GM12864 (cell line): Measurements from ENCODE around the gene ADORA2B.

Experiments used
- DNase-seq: peaks from one replicate; pipeline ENCODE4 v3.0.0-alpha.2; 2011; ENCODE audit warnings: low read depth
- H3K4me3 ChIP-seq: 2 replicates; pipeline ENCODE4 v1.5.1; 2011; ENCODE audit warnings: mild to moderate bottlenecking, low read depth, low read length, control low read depth
- TF ChIP-seq, protein P1 (sequence below): IDR thresholded peaks from 2 replicates; pipeline ENCODE4 v1.5.1; 2011; ENCODE audit warnings: low read depth, mild to moderate bottlenecking, moderate library complexity, low read length, control low read depth, inconsistent platforms; ENCODE audit errors: missing control alignments

The ADORA2B gene

DNA sequence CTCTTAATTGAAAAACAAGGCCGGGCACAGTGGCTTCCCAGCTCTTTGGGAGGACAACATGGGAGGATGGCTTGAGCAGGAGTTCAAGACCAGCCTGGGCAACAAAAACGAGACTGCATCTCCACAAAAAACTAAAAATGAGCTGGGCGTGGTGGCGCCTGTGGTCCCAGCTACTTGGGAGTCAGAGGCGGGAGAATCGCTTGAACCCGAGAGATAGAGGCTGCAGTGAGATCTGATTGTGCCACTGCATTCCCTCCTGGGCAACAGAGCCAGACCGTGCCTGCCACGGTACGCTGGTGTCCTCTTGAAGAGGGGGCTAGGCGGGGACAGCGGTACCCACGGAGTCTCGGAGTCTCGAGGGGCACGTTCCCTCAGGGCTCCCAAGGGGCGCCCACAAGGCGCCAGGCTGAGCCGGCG, 27.9 kb upstream of the ADORA2B start:
- DNase-seq = no peak
- TF ChIP-seq, protein P1, sequence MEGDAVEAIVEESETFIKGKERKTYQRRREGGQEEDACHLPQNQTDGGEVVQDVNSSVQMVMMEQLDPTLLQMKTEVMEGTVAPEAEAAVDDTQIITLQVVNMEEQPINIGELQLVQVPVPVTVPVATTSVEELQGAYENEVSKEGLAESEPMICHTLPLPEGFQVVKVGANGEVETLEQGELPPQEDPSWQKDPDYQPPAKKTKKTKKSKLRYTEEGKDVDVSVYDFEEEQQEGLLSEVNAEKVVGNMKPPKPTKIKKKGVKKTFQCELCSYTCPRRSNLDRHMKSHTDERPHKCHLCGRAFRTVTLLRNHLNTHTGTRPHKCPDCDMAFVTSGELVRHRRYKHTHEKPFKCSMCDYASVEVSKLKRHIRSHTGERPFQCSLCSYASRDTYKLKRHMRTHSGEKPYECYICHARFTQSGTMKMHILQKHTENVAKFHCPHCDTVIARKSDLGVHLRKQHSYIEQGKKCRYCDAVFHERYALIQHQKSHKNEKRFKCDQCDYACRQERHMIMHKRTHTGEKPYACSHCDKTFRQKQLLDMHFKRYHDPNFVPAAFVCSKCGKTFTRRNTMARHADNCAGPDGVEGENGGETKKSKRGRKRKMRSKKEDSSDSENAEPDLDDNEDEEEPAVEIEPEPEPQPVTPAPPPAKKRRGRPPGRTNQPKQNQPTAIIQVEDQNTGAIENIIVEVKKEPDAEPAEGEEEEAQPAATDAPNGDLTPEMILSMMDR = no peak
- no peak overlapping the region for H3K4me3 ChIP-seq

DNA sequence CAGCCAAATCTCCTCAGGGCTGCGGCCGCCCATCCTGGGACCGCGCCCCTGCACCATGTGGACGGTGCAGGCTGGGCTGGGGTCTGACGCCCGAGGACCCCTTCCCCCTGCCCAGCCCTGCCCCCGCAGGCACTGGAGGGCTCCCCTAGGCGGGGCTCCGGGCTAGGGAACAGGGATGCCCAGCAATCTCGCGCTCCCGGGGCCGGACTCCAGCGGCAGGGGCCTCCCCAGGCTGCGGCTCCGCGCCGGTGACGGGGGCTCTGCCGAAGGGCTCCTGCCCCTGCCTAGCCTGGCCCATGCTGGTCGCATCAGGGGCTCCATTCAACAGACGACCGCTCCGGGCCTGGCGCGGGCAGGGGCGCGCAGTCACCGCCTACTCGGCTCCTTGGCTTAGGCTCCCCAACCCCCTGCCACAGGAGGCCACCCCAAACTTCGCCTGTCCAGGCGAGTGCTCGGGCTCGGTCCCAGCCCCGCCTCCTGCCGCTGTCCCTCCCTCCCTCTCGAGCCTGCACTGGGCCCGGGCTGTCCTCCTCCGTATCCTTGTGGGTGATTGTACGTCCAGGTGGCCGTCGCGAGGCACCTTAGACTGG, 27.4 kb upstream of the ADORA2B start:
- TF ChIP-seq, protein P1 = no peak
- H3K4me3 ChIP-seq = no peak overlapping the region
- DNase-seq = no peak

DNA sequence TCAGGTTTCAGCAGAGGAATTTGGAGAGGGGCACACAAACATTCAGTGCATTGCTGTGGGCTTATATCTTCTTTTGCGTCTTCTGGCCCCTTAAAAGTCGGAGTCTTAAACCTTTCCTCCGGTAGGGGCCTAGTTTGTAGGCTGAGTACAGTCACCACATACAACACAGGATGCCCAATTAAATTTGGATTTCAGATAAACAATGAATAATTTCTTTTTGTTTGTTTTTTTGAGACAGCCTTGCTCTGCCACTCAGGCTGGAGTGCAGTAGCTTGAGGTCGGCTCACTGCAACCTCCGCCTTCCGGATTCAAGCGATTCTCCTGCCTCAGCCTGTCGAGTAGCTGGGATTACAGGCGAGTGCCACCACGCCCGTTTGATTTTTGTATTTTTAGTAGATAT, 26.7 kb upstream of the ADORA2B start:
- TF ChIP-seq, protein P1 = no peak
- H3K4me3 ChIP-seq = no peak overlapping the region
- DNase-seq = no peak

DNA sequence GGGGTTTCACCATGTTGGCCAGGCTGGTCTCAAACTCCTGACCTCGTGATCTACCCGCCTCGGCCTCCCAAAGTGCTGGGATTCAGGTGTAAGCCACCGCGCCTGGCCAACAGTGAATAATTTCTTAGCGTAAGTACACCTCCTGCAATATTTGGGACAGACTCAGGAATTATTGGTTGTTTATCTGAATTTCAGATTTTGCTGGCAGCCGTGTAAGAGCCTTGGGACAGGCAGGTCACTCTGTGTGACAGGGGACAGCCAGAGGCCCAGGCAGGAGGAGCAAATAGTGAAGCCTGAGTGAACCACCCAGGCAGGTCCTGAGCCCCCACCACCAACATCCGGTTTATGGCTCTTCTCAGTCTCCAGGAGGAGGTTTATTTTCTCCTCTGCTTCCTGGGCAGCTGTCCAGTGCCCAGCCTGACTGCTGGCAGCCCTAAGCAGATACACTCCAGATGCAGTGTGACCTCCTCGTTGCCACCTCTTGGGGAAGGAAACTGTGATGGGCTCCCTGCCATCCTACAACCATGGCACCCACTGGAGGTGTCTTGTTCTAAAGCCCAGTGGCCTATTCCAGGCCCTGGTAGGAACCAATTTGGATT, 26.2 kb upstream of the ADORA2B start:
- no peak overlapping the region for H3K4me3 ChIP-seq
- no peak for DNase-seq
- TF ChIP-seq, protein P1 = no peak

DNA sequence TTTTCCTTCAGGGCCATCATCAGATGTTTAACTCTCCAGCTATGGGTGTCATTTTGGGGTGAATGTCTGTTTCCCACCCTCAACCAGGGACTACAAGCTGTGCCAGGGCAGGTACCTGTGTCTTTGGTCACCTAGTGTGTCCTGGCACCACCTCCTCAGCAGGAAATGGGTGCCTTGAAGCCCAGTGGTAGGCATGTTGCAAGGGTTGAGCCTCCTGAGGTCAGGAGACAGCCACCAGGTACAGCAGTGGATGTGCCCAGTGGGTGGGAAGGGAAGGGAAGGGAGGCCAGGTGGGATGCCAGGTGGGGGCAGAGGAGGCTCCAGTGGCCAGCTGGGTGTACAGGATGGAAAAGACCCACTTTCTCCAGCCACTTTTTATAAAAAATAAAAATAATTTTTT, 25.5 kb upstream of the ADORA2B start:
- DNase-seq = no peak
- no peak overlapping the region for H3K4me3 ChIP-seq
- TF ChIP-seq, protein P1 = no peak

DNA sequence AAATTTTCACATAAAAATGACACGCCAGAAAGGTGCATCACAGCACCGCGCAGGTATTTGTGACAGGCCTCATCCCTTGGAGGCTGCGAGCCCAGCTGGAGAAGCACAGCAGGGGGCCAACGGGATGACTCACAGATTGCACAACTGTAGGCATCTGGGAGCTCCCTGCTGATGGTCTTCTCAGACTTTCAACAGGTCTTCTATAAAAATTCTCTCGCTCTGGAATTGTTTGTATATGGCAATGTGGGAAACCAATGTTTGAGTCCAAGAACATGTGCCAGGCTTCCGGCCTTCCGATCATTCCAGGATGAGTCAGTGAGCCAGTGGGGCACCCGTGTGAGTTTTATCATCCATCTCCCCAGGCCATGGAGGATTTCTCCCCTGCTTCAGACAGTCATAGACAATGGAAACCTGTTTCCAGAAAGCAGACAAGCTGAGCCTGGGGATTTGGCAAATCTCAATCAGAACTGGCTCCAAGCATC, 24.1 kb upstream of the ADORA2B start:
- no peak for DNase-seq
- H3K4me3 ChIP-seq = no peak overlapping the region
- TF ChIP-seq, protein P1 = no peak

DNA sequence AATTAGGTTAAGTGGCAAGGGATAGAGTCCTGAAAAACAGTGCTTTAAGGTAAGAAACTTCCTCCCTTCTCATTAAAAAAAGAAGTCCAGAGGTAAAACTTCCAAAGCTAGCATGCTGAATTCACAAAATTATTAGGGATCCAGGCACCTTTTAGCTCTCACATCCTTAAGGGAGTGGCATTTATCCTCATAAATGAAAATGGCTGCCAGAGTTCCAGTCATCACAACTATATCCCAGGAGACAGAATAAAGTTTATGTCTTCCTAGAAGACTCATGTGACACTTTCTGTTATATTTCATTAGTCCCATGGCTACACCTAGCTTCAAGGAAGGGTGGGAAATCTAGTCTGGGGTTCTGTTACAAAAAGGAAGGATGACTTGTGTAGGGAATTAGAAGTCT, 23.3 kb upstream of the ADORA2B start:
- no peak for DNase-seq
- TF ChIP-seq, protein P1 = no peak
- no peak overlapping the region for H3K4me3 ChIP-seq
